ENCODE results near the gene BRF1.
A peak's percentile ranks its signal among the peaks of the same experiment; 100 is the strongest.

Gene BRF1

DNA sequence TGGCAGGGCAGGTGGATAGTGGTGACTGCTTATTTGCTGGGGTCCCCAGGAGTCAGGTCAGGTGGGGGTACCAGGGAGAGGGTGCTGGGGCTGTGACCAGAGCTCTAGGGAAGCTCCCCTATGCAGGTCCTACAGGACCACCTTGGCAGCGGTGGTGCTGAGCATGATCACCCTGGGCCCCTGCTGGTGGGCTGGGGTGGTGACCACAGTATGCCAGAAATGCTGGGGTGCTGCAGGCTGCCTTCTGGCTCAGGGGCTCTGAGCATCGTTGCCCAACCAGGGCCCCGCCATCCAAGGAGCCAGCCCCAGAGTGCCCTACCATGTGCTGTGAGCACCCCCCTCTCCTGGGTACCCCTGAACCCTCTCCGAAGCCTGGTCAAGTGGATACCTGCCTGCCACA lies 102.2 kb downstream of the BRF1 start:
- DNase-seq (ENCODE audit: low spot score): no peak
- in situ Hi-C loops (cut with MboI; ENCODE audit: low pct_unique_long_range_greater_than_20kb, low sequenced_read_pairs, unreplicated experiment): no loop called here
- TF ChIP-seq, protein P1, sequence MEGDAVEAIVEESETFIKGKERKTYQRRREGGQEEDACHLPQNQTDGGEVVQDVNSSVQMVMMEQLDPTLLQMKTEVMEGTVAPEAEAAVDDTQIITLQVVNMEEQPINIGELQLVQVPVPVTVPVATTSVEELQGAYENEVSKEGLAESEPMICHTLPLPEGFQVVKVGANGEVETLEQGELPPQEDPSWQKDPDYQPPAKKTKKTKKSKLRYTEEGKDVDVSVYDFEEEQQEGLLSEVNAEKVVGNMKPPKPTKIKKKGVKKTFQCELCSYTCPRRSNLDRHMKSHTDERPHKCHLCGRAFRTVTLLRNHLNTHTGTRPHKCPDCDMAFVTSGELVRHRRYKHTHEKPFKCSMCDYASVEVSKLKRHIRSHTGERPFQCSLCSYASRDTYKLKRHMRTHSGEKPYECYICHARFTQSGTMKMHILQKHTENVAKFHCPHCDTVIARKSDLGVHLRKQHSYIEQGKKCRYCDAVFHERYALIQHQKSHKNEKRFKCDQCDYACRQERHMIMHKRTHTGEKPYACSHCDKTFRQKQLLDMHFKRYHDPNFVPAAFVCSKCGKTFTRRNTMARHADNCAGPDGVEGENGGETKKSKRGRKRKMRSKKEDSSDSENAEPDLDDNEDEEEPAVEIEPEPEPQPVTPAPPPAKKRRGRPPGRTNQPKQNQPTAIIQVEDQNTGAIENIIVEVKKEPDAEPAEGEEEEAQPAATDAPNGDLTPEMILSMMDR (IDR thresholded peaks at IDR 0.05; ENCODE audit: extremely low read depth, insufficient read depth, missing control alignments): no peak

- DNase-seq (ENCODE audit: low spot score): peak; percentile 70
- TF ChIP-seq, protein P1 (IDR thresholded peaks at IDR 0.05; ENCODE audit: extremely low read depth, insufficient read depth, missing control alignments): no peak
- in situ Hi-C loops (cut with MboI; ENCODE audit: low pct_unique_long_range_greater_than_20kb, low sequenced_read_pairs, unreplicated experiment): no loop called here
Measured at GRCh38 chr14:105197211-105197641, 103.6 kb downstream of the BRF1 start.

DNA sequence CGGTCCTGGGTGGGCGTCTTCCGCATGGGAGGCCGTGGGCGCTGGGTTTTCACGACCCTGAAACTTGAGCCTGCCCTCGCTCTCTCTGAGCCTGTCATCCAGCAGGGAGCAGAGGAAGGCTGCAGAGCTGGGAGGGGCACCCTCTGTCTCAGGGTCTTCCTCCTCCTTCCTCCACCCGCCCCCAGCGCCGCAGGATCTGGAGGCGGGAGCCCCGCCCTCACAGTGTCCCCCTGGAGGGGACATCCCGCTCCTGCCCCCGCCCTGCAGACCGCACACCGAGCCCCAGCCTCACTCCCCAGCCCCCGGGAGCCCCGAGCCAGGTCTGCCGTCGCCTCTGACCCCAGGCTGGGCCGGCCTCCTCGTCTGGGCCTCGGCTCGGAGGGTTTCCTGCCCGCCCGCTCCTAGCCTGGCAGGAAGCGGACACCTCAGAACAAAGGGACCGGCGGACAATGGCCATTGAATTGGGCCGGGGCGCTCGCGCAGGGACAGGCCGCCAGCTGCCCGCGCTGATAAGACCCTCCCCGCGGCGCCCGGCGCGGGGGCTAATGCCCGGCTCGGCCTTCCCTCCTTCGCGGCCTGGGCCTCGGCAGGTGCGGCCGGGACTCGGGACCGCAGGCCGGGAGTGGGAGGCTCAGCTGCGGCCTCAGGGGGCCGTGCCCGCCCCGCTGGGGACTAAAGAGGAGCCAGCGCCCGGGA lies 104.4 kb downstream of the BRF1 start:
- no peak for DNase-seq (ENCODE audit: low spot score)
- in situ Hi-C loops (cut with MboI; ENCODE audit: low pct_unique_long_range_greater_than_20kb, low sequenced_read_pairs, unreplicated experiment): no loop called here
- TF ChIP-seq, protein P1 (IDR thresholded peaks at IDR 0.05; ENCODE audit: extremely low read depth, insufficient read depth, missing control alignments): no peak

GRCh38 chr14:105195522-105196264 lies 105.1 kb downstream of the BRF1 start:
- TF ChIP-seq, protein P1 (IDR thresholded peaks at IDR 0.05; ENCODE audit: extremely low read depth, insufficient read depth, missing control alignments): no peak
- no peak for DNase-seq (ENCODE audit: low spot score)
- in situ Hi-C loops (cut with MboI; ENCODE audit: low pct_unique_long_range_greater_than_20kb, low sequenced_read_pairs, unreplicated experiment): no loop called here

DNA sequence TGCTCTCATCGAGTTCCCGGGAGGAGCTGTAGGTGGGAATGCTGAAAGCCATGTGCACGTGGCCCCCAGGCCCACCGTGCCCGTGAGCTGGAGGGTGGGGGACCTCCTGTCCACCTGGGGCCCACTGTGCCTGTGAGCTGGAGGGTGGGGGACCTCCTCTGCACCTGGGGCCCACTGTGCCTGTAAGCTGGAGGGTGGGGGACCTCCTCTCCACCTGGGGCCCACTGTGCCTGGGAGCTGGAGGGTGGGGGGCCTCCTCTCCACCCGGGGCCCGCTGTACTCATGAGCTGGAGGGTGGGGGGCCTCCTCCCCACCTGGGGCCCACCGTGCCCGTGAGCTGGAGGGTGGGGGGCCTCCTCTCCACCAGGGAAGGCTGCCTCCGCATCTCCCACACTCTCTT lies 105.8 kb downstream of the BRF1 start:
- in situ Hi-C loops (cut with MboI; ENCODE audit: low pct_unique_long_range_greater_than_20kb, low sequenced_read_pairs, unreplicated experiment): no loop called here
- TF ChIP-seq, protein P1 (IDR thresholded peaks at IDR 0.05; ENCODE audit: extremely low read depth, insufficient read depth, missing control alignments): no peak
- no peak for DNase-seq (ENCODE audit: low spot score)

- DNase-seq (ENCODE audit: low spot score): no peak
- in situ Hi-C loops (cut with MboI; ENCODE audit: low pct_unique_long_range_greater_than_20kb, low sequenced_read_pairs, unreplicated experiment): no loop called here
- TF ChIP-seq, protein P1 (IDR thresholded peaks at IDR 0.05; ENCODE audit: extremely low read depth, insufficient read depth, missing control alignments): no peak
Measured at GRCh38 chr14:105193916-105194782, 106.7 kb downstream of the BRF1 start.

Data from GM13977 (cell line).